ENCODE measurements around the gene UQCRQ.

UQCRQ gene

DNA sequence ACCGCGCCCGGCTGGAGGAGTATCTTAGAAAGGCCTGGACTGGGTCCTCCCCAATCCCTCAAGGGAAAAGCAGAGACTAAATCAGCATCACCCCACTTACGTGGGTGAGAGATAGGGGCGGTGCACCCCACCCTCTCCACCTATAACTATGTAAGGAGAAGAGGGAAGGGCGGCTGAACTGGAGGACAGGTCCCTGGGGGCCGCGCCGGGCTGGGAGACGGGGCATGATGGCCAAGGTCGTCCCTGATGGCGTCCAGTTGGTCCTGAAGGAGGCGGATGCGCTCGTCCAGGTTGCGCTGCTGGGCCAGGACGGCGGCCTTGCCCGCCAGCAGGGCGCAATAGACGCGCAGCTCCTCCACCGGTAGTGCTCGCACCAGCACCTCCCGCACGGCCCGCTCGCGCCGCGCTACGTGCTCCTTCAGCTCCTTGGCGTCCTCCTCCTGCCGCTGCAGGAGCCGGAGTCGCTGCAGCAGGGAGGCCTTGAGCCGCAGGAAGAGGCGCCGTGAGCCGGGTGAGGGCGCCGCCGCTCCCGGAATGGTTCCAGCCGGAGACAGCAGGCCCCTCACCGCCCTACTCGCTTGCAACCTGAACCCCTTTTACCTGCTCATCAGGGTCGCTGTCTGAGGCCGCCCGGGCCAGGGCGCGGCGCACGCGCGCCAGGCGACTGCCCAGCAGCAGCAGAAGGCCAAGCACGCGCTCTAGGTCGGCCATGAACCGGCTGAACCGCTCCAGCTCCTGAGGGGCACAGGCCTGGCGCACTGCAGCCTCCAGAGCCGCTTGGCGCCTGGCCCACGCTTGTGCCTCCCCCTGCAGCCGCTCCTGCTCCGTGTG lies 43.6 kb upstream of the UQCRQ start:
- no peak overlapping the region for H3K4me3 ChIP-seq (ENCODE audit: low read length, poor library complexity, severe bottlenecking)
- no peaks in the 10 kb centered on the region for H3F3A ChIP-seq (ENCODE audit: low read depth)
- no peaks in the 10 kb centered on the region for H3K36me3 ChIP-seq (ENCODE audit: insufficient read depth, low read length)
- no peak overlapping the region for H3K4me2 ChIP-seq (ENCODE audit: low read depth, low read length, poor library complexity, severe bottlenecking)
- TF ChIP-seq EZH2phosphoT487 (IDR thresholded peaks at IDR 0.05; ENCODE audit: borderline replicate concordance) (no peak), CTCF (conservative IDR thresholded peaks at IDR 0.05; ENCODE audit: low read length) (no peak)
- H3K9ac ChIP-seq (ENCODE audit: low read depth, low read length, poor library complexity, severe bottlenecking), result no peak overlapping the region
- H2AFZ ChIP-seq (ENCODE audit: low read length), result no peak overlapping the region
- H3K4me1 ChIP-seq (ENCODE audit: insufficient read depth, low read length, poor library complexity, severe bottlenecking), result no peaks in the 10 kb centered on the region
- no peaks in the 10 kb centered on the region for H4K20me1 ChIP-seq (ENCODE audit: insufficient read depth, low read length, poor library complexity, severe bottlenecking)
- no peaks in the 10 kb centered on the region for H3K27me3 ChIP-seq (ENCODE audit: insufficient read depth, low read length, poor library complexity, severe bottlenecking)
- H3K9me2 ChIP-seq (replicated peaks; ENCODE audit: low read depth, low read length), result no peaks in the 10 kb centered on the region
- H3K79me2 ChIP-seq (ENCODE audit: insufficient read depth, low read length), result no peaks in the 10 kb centered on the region
- H3K9me3 ChIP-seq (ENCODE audit: insufficient read depth, low read depth, low read length), result no peaks in the 10 kb centered on the region

DNA sequence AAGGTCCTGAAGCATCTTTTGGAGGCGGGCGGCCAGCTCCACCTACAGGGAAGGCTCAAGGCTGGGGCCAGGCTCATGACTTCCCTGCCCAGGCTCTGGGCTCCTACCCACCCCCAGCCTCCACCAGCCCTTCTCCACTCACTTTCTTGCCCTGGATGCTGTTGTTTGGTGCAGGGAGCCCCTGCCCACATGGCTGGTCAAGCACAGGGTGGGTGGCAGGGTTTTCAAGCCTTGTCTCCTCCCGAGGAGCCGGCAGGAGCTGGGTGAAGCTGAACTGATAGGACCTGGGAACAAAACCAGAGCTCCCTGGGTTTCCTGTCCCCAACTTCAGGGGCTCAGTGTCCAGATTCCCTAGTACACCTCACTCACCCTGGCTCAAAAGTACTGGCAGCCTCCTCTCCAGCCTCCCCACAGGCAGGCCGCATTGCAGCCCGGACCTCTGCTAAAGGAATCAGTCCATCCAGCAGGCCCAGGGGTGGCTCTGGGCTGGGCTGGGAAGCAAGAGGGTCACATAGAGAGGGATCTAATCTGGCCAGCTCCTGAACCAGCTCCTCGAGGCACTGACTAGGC lies 42.9 kb upstream of the UQCRQ start:
- Histone ChIP-seq H2AFZ (ENCODE audit: low read length) (no peak overlapping the region), H3K9me2 (replicated peaks; ENCODE audit: low read depth, low read length) (no peaks in the 10 kb centered on the region), H4K20me1 (ENCODE audit: insufficient read depth, low read length, poor library complexity, severe bottlenecking) (no peaks in the 10 kb centered on the region), H3K9me3 (ENCODE audit: insufficient read depth, low read depth, low read length) (no peaks in the 10 kb centered on the region), H3K4me1 (ENCODE audit: insufficient read depth, low read length, poor library complexity, severe bottlenecking) (no peaks in the 10 kb centered on the region), H3K27me3 (ENCODE audit: insufficient read depth, low read length, poor library complexity, severe bottlenecking) (no peaks in the 10 kb centered on the region), H3K36me3 (ENCODE audit: insufficient read depth, low read length) (no peaks in the 10 kb centered on the region), H3K4me3 (ENCODE audit: low read length, poor library complexity, severe bottlenecking) (no peak overlapping the region), H3K4me2 (ENCODE audit: low read depth, low read length, poor library complexity, severe bottlenecking) (no peak overlapping the region), H3K9ac (ENCODE audit: low read depth, low read length, poor library complexity, severe bottlenecking) (no peak overlapping the region), H3K79me2 (ENCODE audit: insufficient read depth, low read length) (no peaks in the 10 kb centered on the region), H3F3A (ENCODE audit: low read depth) (no peaks in the 10 kb centered on the region)
- no peak for TF ChIP-seq CTCF (conservative IDR thresholded peaks at IDR 0.05; ENCODE audit: low read length)
- TF ChIP-seq EZH2phosphoT487 (IDR thresholded peaks at IDR 0.05; ENCODE audit: borderline replicate concordance), result no peak

GRCh38 chr5:132824426-132824825 lies 42.0 kb upstream of the UQCRQ start:
- Histone ChIP-seq H3K4me2 (ENCODE audit: low read depth, low read length, poor library complexity, severe bottlenecking) (no peak overlapping the region), H3K36me3 (ENCODE audit: insufficient read depth, low read length) (no peaks in the 10 kb centered on the region), H3K9me3 (ENCODE audit: insufficient read depth, low read depth, low read length) (no peaks in the 10 kb centered on the region), H3K27me3 (ENCODE audit: insufficient read depth, low read length, poor library complexity, severe bottlenecking) (no peaks in the 10 kb centered on the region), H3F3A (ENCODE audit: low read depth) (no peaks in the 10 kb centered on the region), H3K9ac (ENCODE audit: low read depth, low read length, poor library complexity, severe bottlenecking) (no peak overlapping the region), H3K4me3 (ENCODE audit: low read length, poor library complexity, severe bottlenecking) (no peak overlapping the region), H3K4me1 (ENCODE audit: insufficient read depth, low read length, poor library complexity, severe bottlenecking) (no peaks in the 10 kb centered on the region), H3K79me2 (ENCODE audit: insufficient read depth, low read length) (no peaks in the 10 kb centered on the region), H4K20me1 (ENCODE audit: insufficient read depth, low read length, poor library complexity, severe bottlenecking) (no peaks in the 10 kb centered on the region), H3K9me2 (replicated peaks; ENCODE audit: low read depth, low read length) (no peaks in the 10 kb centered on the region), H2AFZ (ENCODE audit: low read length) (no peak overlapping the region)
- TF ChIP-seq CTCF (conservative IDR thresholded peaks at IDR 0.05; ENCODE audit: low read length) (no peak), EZH2phosphoT487 (IDR thresholded peaks at IDR 0.05; ENCODE audit: borderline replicate concordance) (no peak)

Data from Loucy (cell line).